ENCODE measurements around the gene KLK1. TPM values are rescaled to one million over a fixed set of nuclear protein-coding genes. Genes with fewer than 3 reads are reported as not detected.

Gene KLK1
- polyA plus RNA-seq, 1 donor from 2014 or later: not detected

- Histone ChIP-seq H4K20me1 (ENCODE audit: insufficient read depth) (no peaks in the 10 kb centered on the region), H3K79me2 (replicated peaks; ENCODE audit: insufficient read depth, low read length) (no peaks in the 10 kb centered on the region), H3K4me3 (ENCODE audit: low read length) (no peak overlapping the region), H3F3A (ENCODE audit: insufficient read depth, low read length, poor library complexity, severe bottlenecking) (no peaks in the 10 kb centered on the region), H3K9me3 (ENCODE audit: low read length) (no peaks in the 10 kb centered on the region), H3K9me2 (ENCODE audit: insufficient read depth, low read length) (no peaks in the 10 kb centered on the region), H3K9ac (ENCODE audit: low read length) (no peak overlapping the region), H3K4me2 (ENCODE audit: low read length) (no peak overlapping the region), H2AFZ (ENCODE audit: low read depth, low read length) (no peak overlapping the region), H3K27ac (ENCODE audit: low read length) (no peak overlapping the region), H3K27me3 (ENCODE audit: insufficient read depth, low read depth, low read length) (peaks cover 52% of the 10 kb centered on the region), H3K36me3 (ENCODE audit: insufficient read depth, low read length) (no peaks in the 10 kb centered on the region)
- TF ChIP-seq EP300 (conservative IDR thresholded peaks at IDR 0.05; ENCODE audit: poor library complexity, severe bottlenecking) (no peak), RAD21 (conservative IDR thresholded peaks at IDR 0.05) (no peak), POLR2AphosphoS5 (IDR thresholded peaks at IDR 0.05) (no peak), MXI1 (conservative IDR thresholded peaks at IDR 0.05; ENCODE audit: poor library complexity, severe bottlenecking) (no peak), TAF1 (IDR thresholded peaks at IDR 0.05; ENCODE audit: low read depth) (no peak), EZH2 (IDR thresholded peaks at IDR 0.05; ENCODE audit: borderline replicate concordance, insufficient read depth, low read length, poor library complexity, severe bottlenecking) (no peak), REST (IDR thresholded peaks at IDR 0.05; ENCODE audit: borderline replicate concordance) (no peak), CTCF (IDR thresholded peaks at IDR 0.05; ENCODE audit: poor library complexity, severe bottlenecking) (no peak), SMC3 (conservative IDR thresholded peaks at IDR 0.05; ENCODE audit: poor library complexity) (no peak)
These were observed 852 bp downstream of the KLK1 start for GRCh38 chr19:50822661-50823208.

DNA sequence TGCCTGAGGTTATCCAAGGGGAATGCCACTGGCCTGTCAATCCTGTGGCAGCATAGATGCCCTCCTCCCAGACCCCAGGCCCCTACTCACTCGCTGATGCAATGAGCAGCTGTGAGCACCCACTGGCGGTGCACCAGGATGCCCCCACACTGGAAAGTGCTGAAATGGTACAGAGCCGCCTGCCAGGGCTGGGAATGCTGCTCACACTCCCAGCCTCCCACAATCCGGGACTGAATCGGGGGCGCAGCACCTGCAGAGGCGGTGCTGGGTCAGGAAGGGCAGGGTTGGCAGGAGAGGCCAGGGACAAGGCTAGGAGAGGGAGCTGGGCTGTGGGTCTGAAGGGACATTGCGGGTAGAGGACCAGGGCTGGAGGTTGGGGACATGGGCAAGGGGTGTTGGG lies 2.0 kb downstream of the KLK1 start:
- TF ChIP-seq POLR2AphosphoS5 (IDR thresholded peaks at IDR 0.05) (no peak), EP300 (conservative IDR thresholded peaks at IDR 0.05; ENCODE audit: poor library complexity, severe bottlenecking) (no peak), TAF1 (IDR thresholded peaks at IDR 0.05; ENCODE audit: low read depth) (no peak), EZH2 (IDR thresholded peaks at IDR 0.05; ENCODE audit: borderline replicate concordance, insufficient read depth, low read length, poor library complexity, severe bottlenecking) (no peak), SMC3 (conservative IDR thresholded peaks at IDR 0.05; ENCODE audit: poor library complexity) (no peak), CTCF (IDR thresholded peaks at IDR 0.05; ENCODE audit: poor library complexity, severe bottlenecking) (no peak), RAD21 (conservative IDR thresholded peaks at IDR 0.05) (no peak), MXI1 (conservative IDR thresholded peaks at IDR 0.05; ENCODE audit: poor library complexity, severe bottlenecking) (no peak), REST (IDR thresholded peaks at IDR 0.05; ENCODE audit: borderline replicate concordance) (no peak)
- Histone ChIP-seq H3K36me3 (ENCODE audit: insufficient read depth, low read length) (no peaks in the 10 kb centered on the region), H3K9ac (ENCODE audit: low read length) (no peak overlapping the region), H3K4me3 (ENCODE audit: low read length) (no peak overlapping the region), H3K79me2 (replicated peaks; ENCODE audit: insufficient read depth, low read length) (no peaks in the 10 kb centered on the region), H3K4me2 (ENCODE audit: low read length) (no peak overlapping the region), H3K9me2 (ENCODE audit: insufficient read depth, low read length) (no peaks in the 10 kb centered on the region), H3F3A (ENCODE audit: insufficient read depth, low read length, poor library complexity, severe bottlenecking) (no peaks in the 10 kb centered on the region), H4K20me1 (ENCODE audit: insufficient read depth) (no peaks in the 10 kb centered on the region), H3K27ac (ENCODE audit: low read length) (no peak overlapping the region), H3K9me3 (ENCODE audit: low read length) (no peaks in the 10 kb centered on the region), H2AFZ (ENCODE audit: low read depth, low read length) (no peak overlapping the region), H3K27me3 (ENCODE audit: insufficient read depth, low read depth, low read length) (peaks cover 62% of the 10 kb centered on the region)

Data from neural cell (in vitro differentiated cells).